CD14-positive monocyte (primary cell): ENCODE data around the gene RCAN2. TPM values are rescaled to one million over a fixed set of nuclear protein-coding genes. Genes with fewer than 3 reads are reported as not detected.

ENCODE experiments used
- DNase-seq, 3 donors: peaks; one replicate each; pipeline ENCODE4 v3.0.0-alpha.2; 2011 to 2022
- H2AFZ ChIP-seq: 2 replicates; pipeline ENCODE4 v1.6.0; 2012; ENCODE audit warnings: mild to moderate bottlenecking, low read depth, low read length, inconsistent platforms; ENCODE audit not compliant: insufficient read depth, poor library complexity, severe bottlenecking
- H3K27ac ChIP-seq, 2 donors: 1 replicate in 1 of 2; 2 replicates in 1 of 2; pipeline ENCODE4 v1.5.1; 2012 to 2013; ENCODE audit warnings: low read length in 2 of 2, control low read depth in 1 of 2, inconsistent platforms in 1 of 2, low read depth in 1 of 2, mild to moderate bottlenecking in 1 of 2
- H3K27me3 ChIP-seq, 2 donors: one replicate each; pipeline versions ENCODE4 v1.6.0 to v1.6.1; 2011 to 2013; ENCODE audit warnings: low read length in 2 of 2; ENCODE audit not compliant: control insufficient read depth in 2 of 2, insufficient read depth in 2 of 2
- H3K36me3 ChIP-seq, 2 donors: replicated peaks in 1 of 2; 1 replicate in 1 of 2; 2 replicates in 1 of 2; pipeline versions ENCODE4 v1.5.1 to v1.6.1; 2012 to 2013; ENCODE audit warnings: low read length in 2 of 2, control low read depth in 1 of 2, inconsistent platforms in 1 of 2, mild to moderate bottlenecking in 1 of 2; ENCODE audit not compliant: insufficient read depth in 2 of 2, control insufficient read depth in 1 of 2
- H3K4me1 ChIP-seq, 2 donors: 1 replicate in 1 of 2; 2 replicates in 1 of 2; pipeline versions ENCODE4 v1.5.1 to v1.6.1; 2012 to 2013; ENCODE audit warnings: low read length in 2 of 2, control low read depth in 1 of 2, inconsistent platforms in 1 of 2, mild to moderate bottlenecking in 1 of 2, moderate library complexity in 1 of 2; ENCODE audit not compliant: insufficient read depth in 2 of 2, control insufficient read depth in 1 of 2
- H3K4me2 ChIP-seq: replicated peaks from 2 replicates; pipeline ENCODE3; 2012; ENCODE audit warnings: low read length, moderate library complexity, mild to moderate bottlenecking; ENCODE audit not compliant: poor library complexity, severe bottlenecking; ENCODE audit errors: extremely low read depth
- H3K4me3 ChIP-seq, 3 experiments: fragments of 200-600 bp in 1 of 3; sonication (generic) in 1 of 3; replicated peaks in 1 of 3; 1 replicate in 2 of 3; 2 replicates in 1 of 3; pipeline ENCODE4 v1.5.1; 2011 to 2013; ENCODE audit warnings: low read length in 3 of 3, mild to moderate bottlenecking in 3 of 3, control low read depth in 2 of 3, low read depth in 2 of 3, inconsistent platforms in 1 of 3, moderate library complexity in 1 of 3
- H3K79me2 ChIP-seq: 2 replicates; pipeline ENCODE4 v1.6.0; 2012; ENCODE audit warnings: mild to moderate bottlenecking, control low read depth, inconsistent platforms, low read length, moderate library complexity; ENCODE audit not compliant: insufficient read depth
- H3K9ac ChIP-seq: 2 replicates; pipeline ENCODE4 v1.6.0; 2017; ENCODE audit warnings: low read length, mild to moderate bottlenecking; ENCODE audit not compliant: insufficient read depth, poor library complexity, severe bottlenecking
- H3K9me3 ChIP-seq, 2 donors: replicated peaks in 1 of 2; 1 replicate in 1 of 2; 2 replicates in 1 of 2; pipeline versions ENCODE4 v1.5.1 to v1.6.1; 2012 to 2013; ENCODE audit warnings: low read length in 2 of 2, control low read depth in 1 of 2; ENCODE audit not compliant: control insufficient read depth in 1 of 2, insufficient read depth in 1 of 2
- H4K20me1 ChIP-seq: 2 replicates; pipeline ENCODE4 v1.6.0; 2012; ENCODE audit warnings: mild to moderate bottlenecking, low read length, control low read depth, moderate library complexity; ENCODE audit not compliant: insufficient read depth
- H3K27ac Mint-ChIP-seq, 7 donors: one replicate each; pipeline ENCODE4 v1.8.0; 2020; ENCODE audit warnings: mild to moderate bottlenecking in 7 of 7, mixed read lengths in 7 of 7, moderate library complexity in 6 of 7, inconsistent platforms in 2 of 7
- H3K27me3 Mint-ChIP-seq, 3 donors: one replicate each; pipeline ENCODE4 v1.8.0; 2021 to 2022; ENCODE audit warnings: low read depth in 3 of 3, mild to moderate bottlenecking in 3 of 3, mixed read lengths in 3 of 3, moderate library complexity in 3 of 3, inconsistent platforms in 1 of 3
- H3K36me3 Mint-ChIP-seq, 2 donors: one replicate each; pipeline ENCODE4 v1.8.0; 2020; ENCODE audit warnings: mixed read lengths in 2 of 2, inconsistent platforms in 1 of 2, mild to moderate bottlenecking in 1 of 2
- H3K4me1 Mint-ChIP-seq: one replicate; pipeline ENCODE4 v1.8.0; 2020; ENCODE audit warnings: mild to moderate bottlenecking, mixed read lengths
- H3K4me3 Mint-ChIP-seq, 2 donors: one replicate each; pipeline ENCODE4 v1.8.0; 2020; ENCODE audit warnings: mild to moderate bottlenecking in 2 of 2, mixed read lengths in 2 of 2, moderate library complexity in 1 of 2
- H3K9me3 Mint-ChIP-seq, 7 donors: one replicate each; pipeline ENCODE4 v1.8.0; 2020 to 2022; ENCODE audit warnings: mixed read lengths in 7 of 7, mild to moderate bottlenecking in 6 of 7, moderate library complexity in 6 of 7, inconsistent platforms in 2 of 7
- WGBS: methylation state at CpG from one replicate; pipeline ENCODE4 v1.1.5; 2013; ENCODE audit warnings: missing lambda C conversion rate; ENCODE audit not compliant: insufficient coverage; 5-methylcytosine and 5-hydroxymethylcytosine counted together
- intact Hi-C, 2 donors: fragments of 100-400 bp; cut with micrococcal nuclease; formaldehyde crosslinking; loops; one replicate each; pipeline versions ENCODE4 v1.15.0 to v1.15.1; 2023
- polyA plus RNA-seq, 3 donors: library from polyadenylated mRNA; depleted of rRNA in 1 of 3; unstranded in 2 of 3; stranded (reverse) in 1 of 3; fragments of 300-500 nt in 2 of 3; fragments of >200 nt in 1 of 3; fragmentation: Illumina TruSeq in 2 of 3; gene quantifications; 1 replicate in 2 of 3; 2 replicates in 1 of 3; pipeline ENCODE4 v1.2.3, GENCODE V29; 2012 to 2021
- TF ChIP-seq, protein P1 (sequence below): fragments of 200-600 bp; IDR thresholded peaks from one replicate; pipeline ENCODE4 v1.8.0; 2022; ENCODE audit warnings: antibody characterized with exemption, mild to moderate bottlenecking

RCAN2 gene
- polyA plus RNA-seq, 3 donors, result not detected

- intact Hi-C loops, result no loop called here
- Histone ChIP-seq H3K9ac (no peak overlapping the region), H3K4me3 (no peak overlapping the region), H3K36me3 (no peaks in the 10 kb centered on the region), H4K20me1 (no peaks in the 10 kb centered on the region), H3K27ac (no peak overlapping the region), H3K4me2 (no peak overlapping the region), H3K27me3 (no peaks in the 10 kb centered on the region), H3K4me1 (no peaks in the 10 kb centered on the region), H3K9me3 (no peaks in the 10 kb centered on the region), H3K79me2 (no peaks in the 10 kb centered on the region), H2AFZ (no peak overlapping the region)
- H3K9me3 Mint-ChIP-seq, result no peaks in the 10 kb centered on the region
- H3K4me1 Mint-ChIP-seq, result no peaks in the 10 kb centered on the region
- H3K27me3 Mint-ChIP-seq, result peaks cover 0 to 4% (median 2%) of the 10 kb centered on the region in 3 donors
- no peak for DNase-seq
- TF ChIP-seq, protein P1, sequence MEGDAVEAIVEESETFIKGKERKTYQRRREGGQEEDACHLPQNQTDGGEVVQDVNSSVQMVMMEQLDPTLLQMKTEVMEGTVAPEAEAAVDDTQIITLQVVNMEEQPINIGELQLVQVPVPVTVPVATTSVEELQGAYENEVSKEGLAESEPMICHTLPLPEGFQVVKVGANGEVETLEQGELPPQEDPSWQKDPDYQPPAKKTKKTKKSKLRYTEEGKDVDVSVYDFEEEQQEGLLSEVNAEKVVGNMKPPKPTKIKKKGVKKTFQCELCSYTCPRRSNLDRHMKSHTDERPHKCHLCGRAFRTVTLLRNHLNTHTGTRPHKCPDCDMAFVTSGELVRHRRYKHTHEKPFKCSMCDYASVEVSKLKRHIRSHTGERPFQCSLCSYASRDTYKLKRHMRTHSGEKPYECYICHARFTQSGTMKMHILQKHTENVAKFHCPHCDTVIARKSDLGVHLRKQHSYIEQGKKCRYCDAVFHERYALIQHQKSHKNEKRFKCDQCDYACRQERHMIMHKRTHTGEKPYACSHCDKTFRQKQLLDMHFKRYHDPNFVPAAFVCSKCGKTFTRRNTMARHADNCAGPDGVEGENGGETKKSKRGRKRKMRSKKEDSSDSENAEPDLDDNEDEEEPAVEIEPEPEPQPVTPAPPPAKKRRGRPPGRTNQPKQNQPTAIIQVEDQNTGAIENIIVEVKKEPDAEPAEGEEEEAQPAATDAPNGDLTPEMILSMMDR, result no peak
- H3K36me3 Mint-ChIP-seq, result no peaks in the 10 kb centered on the region
- no peak overlapping the region for H3K27ac Mint-ChIP-seq
- H3K4me3 Mint-ChIP-seq, result no peak overlapping the region
These were observed 26.0 kb upstream of the RCAN2 start for GRCh38 chr6:46517202-46517601.

DNA sequence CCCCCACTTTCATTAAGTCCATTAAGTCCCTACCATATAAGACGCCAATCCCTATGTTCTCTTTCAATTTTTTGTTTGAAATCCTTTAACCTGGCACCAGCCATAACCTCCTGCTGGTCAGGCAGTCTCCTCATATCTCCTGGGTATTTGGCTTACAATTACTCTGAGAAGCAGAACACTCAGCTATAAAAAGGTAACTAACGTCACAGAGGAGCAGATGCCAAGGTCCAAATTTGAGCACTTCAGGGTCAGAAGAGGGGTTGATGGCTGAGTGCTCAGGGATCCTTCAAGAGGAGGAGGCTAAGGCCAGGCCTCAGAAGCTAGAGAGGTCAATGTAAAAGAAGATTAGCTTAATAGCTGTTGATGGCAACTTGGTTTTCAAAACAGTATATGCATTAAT lies 22.3 kb upstream of the RCAN2 start:
- Histone ChIP-seq H3K4me2 (no peak overlapping the region), H3K9me3 (no peaks in the 10 kb centered on the region), H3K4me1 (no peaks in the 10 kb centered on the region), H3K36me3 (no peaks in the 10 kb centered on the region), H3K27ac (no peak overlapping the region), H3K27me3 (no peaks in the 10 kb centered on the region), H3K9ac (no peak overlapping the region), H4K20me1 (no peaks in the 10 kb centered on the region), H3K4me3 (no peak overlapping the region), H2AFZ (no peak overlapping the region), H3K79me2 (no peaks in the 10 kb centered on the region)
- H3K9me3 Mint-ChIP-seq, result no peaks in the 10 kb centered on the region
- no peak overlapping the region for H3K4me3 Mint-ChIP-seq
- H3K4me1 Mint-ChIP-seq, result no peaks in the 10 kb centered on the region
- TF ChIP-seq, protein P1, result no peak
- WGBS, result 100% methylated on average over 2 of the region's 2 CpGs
- intact Hi-C loops, result no loop called here
- DNase-seq, result no peak
- H3K36me3 Mint-ChIP-seq, result no peaks in the 10 kb centered on the region
- H3K27me3 Mint-ChIP-seq, result peaks cover 1 to 4% (median 2%) of the 10 kb centered on the region in 3 donors
- H3K27ac Mint-ChIP-seq, result no peak overlapping the region
